HepG2 (cell line): Measurements from ENCODE around the gene SCAND1. TPM values are rescaled to one million over a fixed set of nuclear protein-coding genes. Genes with fewer than 3 reads are reported as not detected.

ENCODE experiments used
- AGO1 ChIP-seq: fragments of 200-400 bp; formaldehyde crosslinking; IDR thresholded peaks from 2 replicates; pipeline ENCODE4 v1.6.1; 2017; ENCODE audit warnings: mild to moderate bottlenecking, low read depth, low read length, moderate library complexity; ENCODE audit not compliant: poor library complexity, severe bottlenecking
- CEBPG ChIP-seq: IDR thresholded peaks from 2 replicates; pipeline ENCODE4 v1.6.1; 2016
- CHD2 ChIP-seq: IDR thresholded peaks from 2 replicates; pipeline ENCODE4 v1.6.1; 2011; ENCODE audit warnings: low read depth, low read length, improper control_type of control experiment
- HDAC1 ChIP-seq: sonication (generic); formaldehyde crosslinking; IDR thresholded peaks from 2 replicates; pipeline ENCODE4 v1.5.1; 2020; ENCODE audit warnings: mild to moderate bottlenecking, missing genetic modification reagents
- HNF4A ChIP-seq: sonication (generic); formaldehyde crosslinking; IDR thresholded peaks from 2 replicates; pipeline ENCODE4 v1.4.0; 2020; ENCODE audit warnings: missing genetic modification reagents
- ISX ChIP-seq: sonication (generic); formaldehyde crosslinking; conservative IDR thresholded peaks from 2 replicates; pipeline ENCODE4 v1.5.0; 2020; ENCODE audit warnings: missing genetic modification reagents
- KDM4B ChIP-seq: sonication (generic); formaldehyde crosslinking; IDR thresholded peaks from 2 replicates; pipeline ENCODE4 v1.4.0; 2020; ENCODE audit warnings: missing genetic modification reagents
- NONO ChIP-seq, 2 experiments: fragments of 450-650 bp in 1 of 2; sonication (generic) in 1 of 2; formaldehyde crosslinking in 1 of 2; IDR thresholded peaks in 1 of 2; conservative IDR thresholded peaks in 1 of 2; 2 replicates each; pipeline versions ENCODE4 v1.6.1 to v1.8.0; 2017 to 2022; ENCODE audit warnings: mild to moderate bottlenecking in 1 of 2, missing genetic modification reagents in 1 of 2, moderate library complexity in 1 of 2
- NRL ChIP-seq: sonication (generic); formaldehyde crosslinking; IDR thresholded peaks from 2 replicates; pipeline ENCODE4 v1.5.0; 2020; ENCODE audit warnings: missing genetic modification reagents, mild to moderate bottlenecking, moderate library complexity, borderline replicate concordance
- POGZ ChIP-seq: sonication (generic); formaldehyde crosslinking; IDR thresholded peaks from 2 replicates; pipeline ENCODE4 v1.4.0; 2020; ENCODE audit warnings: mild to moderate bottlenecking, missing genetic modification reagents
- SETDB1 ChIP-seq: sonication (generic); formaldehyde crosslinking; IDR thresholded peaks from 2 replicates; pipeline ENCODE4 v1.5.1; 2020; ENCODE audit warnings: missing genetic modification reagents, mild to moderate bottlenecking, borderline replicate concordance
- ZBTB25 ChIP-seq: IDR thresholded peaks from 2 replicates; pipeline ENCODE4 v1.6.1; 2018; ENCODE audit warnings: missing genetic modification reagents
- ZBTB37 ChIP-seq: sonication (generic); formaldehyde crosslinking; IDR thresholded peaks from 2 replicates; pipeline ENCODE4 v1.4.0; 2020; ENCODE audit warnings: mild to moderate bottlenecking, missing genetic modification reagents
- ZNF143 ChIP-seq: sonication (generic); formaldehyde crosslinking; IDR thresholded peaks from 2 replicates; pipeline ENCODE4 v1.4.0; 2020; ENCODE audit warnings: missing genetic modification reagents
- ZNF205 ChIP-seq: IDR thresholded peaks from 2 replicates; pipeline ENCODE4 v1.6.1; 2018; ENCODE audit warnings: missing biosample characterization, missing genetic modification reagents
- ZNF235 ChIP-seq: sonication (generic); formaldehyde crosslinking; IDR thresholded peaks from 2 replicates; pipeline ENCODE4 v1.8.1; 2023; ENCODE audit warnings: mild to moderate bottlenecking, missing genetic modification reagents, borderline replicate concordance
- ZNF496 ChIP-seq: sonication (generic); formaldehyde crosslinking; IDR thresholded peaks from 2 replicates; pipeline ENCODE4 v1.8.1; 2023; ENCODE audit warnings: mild to moderate bottlenecking, moderate library complexity, missing genetic modification reagents; ENCODE audit not compliant: insufficient replicate concordance
- ZNF569 ChIP-seq: sonication (generic); formaldehyde crosslinking; IDR thresholded peaks from 2 replicates; pipeline ENCODE4 v1.5.0; 2020; ENCODE audit warnings: mild to moderate bottlenecking, missing genetic modification reagents, moderate library complexity, borderline replicate concordance
- ZNF644 ChIP-seq: IDR thresholded peaks from 2 replicates; pipeline ENCODE4 v1.6.1; 2016; ENCODE audit warnings: low read depth
- ZNF782 ChIP-seq: sonication (generic); formaldehyde crosslinking; IDR thresholded peaks from 2 replicates; pipeline ENCODE4 v1.4.0; 2020; ENCODE audit warnings: missing genetic modification reagents, mild to moderate bottlenecking, borderline replicate concordance
- polyA plus RNA-seq, 8 experiments: library from polyadenylated mRNA; depleted of rRNA in 3 of 8; stranded (reverse) in 7 of 8; unstranded in 1 of 8; fragments of >200 nt; fragmentation: Illumina TruSeq in 4 of 8; extraction: Trizol in 4 of 8; gene quantifications; 2 replicates each; pipeline versions ENCODE4 v1.2.1 to v1.2.3, GENCODE V29; 2011 to 2016; ENCODE audit warnings: low read depth in 4 of 8, missing spikeins in 1 of 8, mixed read lengths in 1 of 8; ENCODE audit not compliant: insufficient read depth in 1 of 8
- total RNA-seq, 5 experiments: library from RNA; depleted of rRNA; stranded (reverse); fragments of >200 nt; fragmentation: Illumina TruSeq; extraction: Trizol; gene quantifications; 2 replicates each; pipeline ENCODE4 v1.2.3, GENCODE V29; 2016; ENCODE audit warnings: low read depth in 1 of 5
- TF ChIP-seq, protein P1 (sequence below): sonication (generic); formaldehyde crosslinking; IDR thresholded peaks from 2 replicates; pipeline ENCODE4 v1.4.0; 2020; ENCODE audit warnings: missing genetic modification reagents, borderline replicate concordance

The SCAND1 gene
- total and polyA plus RNA-seq, 2 of the 13 experiments (the other 11 are each of a cell fraction or from before 2014, with no cell fraction given) = 19.3 to 109 TPM

DNA sequence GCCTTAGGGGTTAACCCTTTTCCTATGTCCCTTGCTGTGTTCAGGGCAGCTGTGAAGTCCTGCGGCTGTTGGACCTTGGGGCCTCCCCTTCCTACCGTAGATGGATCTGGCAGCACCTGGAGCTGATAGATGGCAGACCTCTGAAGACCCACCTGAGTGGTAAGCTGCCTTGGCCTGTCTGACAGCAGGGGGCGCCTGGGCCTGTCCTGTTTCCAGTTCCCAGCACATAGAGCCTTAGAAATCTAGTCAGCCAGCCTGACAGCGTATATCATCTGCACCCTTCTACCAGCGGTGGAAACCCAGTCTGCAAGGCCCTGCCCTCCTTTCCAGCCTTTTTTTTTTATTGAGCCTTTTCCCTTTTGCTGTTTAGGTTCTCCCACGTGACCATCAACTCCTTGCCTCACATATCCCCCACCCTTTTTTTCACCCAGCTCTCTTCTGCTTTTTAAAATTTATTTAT, 40.7 kb upstream of the SCAND1 start (continued):
- TF ChIP-seq ZNF782 (no peak), ZNF205 (CRISPR knock-in tag) (0 out of 2 replicates have a peak, but pooled peaks have one; percentile 61), KDM4B (peak; percentile 63; the same call in 1 of the 2 replicates), ZNF644 (peak; percentile 69; the same call in 1 of the 2 replicates), ISX (CRISPR knock-in tag) (no peak), ZBTB37 (CRISPR knock-in tag) (no peak), ZBTB25 (CRISPR knock-in tag) (peak; percentile 50; the same call in 1 of the 2 replicates), ZNF235 (peak; percentile 28; the same call in 1 of the 2 replicates), ZNF569 (CRISPR knock-in tag) (no peak), AGO1 (no peak), ZNF496 (CRISPR knock-in tag) (no peak), CHD2 (no peak), ZNF143 (CRISPR knock-in tag) (no peak), NRL (CRISPR knock-in tag) (peak; percentile 83; the same call in 1 of the 2 replicates), POGZ (no peak), NONO (IDR thresholded peaks at IDR 0.05) (no peak), NONO (CRISPR knock-in tag; conservative IDR thresholded peaks at IDR 0.05) (0 out of 2 replicates have a peak, but pooled peaks have one; percentile 33), CEBPG (CRISPR knock-in tag) (0 out of 2 replicates have a peak, but pooled peaks have one; percentile 15), SETDB1 (CRISPR knock-in tag) (no peak), HDAC1 (no peak), HNF4A (CRISPR knock-in tag) (no peak)
- TF ChIP-seq, protein P1, sequence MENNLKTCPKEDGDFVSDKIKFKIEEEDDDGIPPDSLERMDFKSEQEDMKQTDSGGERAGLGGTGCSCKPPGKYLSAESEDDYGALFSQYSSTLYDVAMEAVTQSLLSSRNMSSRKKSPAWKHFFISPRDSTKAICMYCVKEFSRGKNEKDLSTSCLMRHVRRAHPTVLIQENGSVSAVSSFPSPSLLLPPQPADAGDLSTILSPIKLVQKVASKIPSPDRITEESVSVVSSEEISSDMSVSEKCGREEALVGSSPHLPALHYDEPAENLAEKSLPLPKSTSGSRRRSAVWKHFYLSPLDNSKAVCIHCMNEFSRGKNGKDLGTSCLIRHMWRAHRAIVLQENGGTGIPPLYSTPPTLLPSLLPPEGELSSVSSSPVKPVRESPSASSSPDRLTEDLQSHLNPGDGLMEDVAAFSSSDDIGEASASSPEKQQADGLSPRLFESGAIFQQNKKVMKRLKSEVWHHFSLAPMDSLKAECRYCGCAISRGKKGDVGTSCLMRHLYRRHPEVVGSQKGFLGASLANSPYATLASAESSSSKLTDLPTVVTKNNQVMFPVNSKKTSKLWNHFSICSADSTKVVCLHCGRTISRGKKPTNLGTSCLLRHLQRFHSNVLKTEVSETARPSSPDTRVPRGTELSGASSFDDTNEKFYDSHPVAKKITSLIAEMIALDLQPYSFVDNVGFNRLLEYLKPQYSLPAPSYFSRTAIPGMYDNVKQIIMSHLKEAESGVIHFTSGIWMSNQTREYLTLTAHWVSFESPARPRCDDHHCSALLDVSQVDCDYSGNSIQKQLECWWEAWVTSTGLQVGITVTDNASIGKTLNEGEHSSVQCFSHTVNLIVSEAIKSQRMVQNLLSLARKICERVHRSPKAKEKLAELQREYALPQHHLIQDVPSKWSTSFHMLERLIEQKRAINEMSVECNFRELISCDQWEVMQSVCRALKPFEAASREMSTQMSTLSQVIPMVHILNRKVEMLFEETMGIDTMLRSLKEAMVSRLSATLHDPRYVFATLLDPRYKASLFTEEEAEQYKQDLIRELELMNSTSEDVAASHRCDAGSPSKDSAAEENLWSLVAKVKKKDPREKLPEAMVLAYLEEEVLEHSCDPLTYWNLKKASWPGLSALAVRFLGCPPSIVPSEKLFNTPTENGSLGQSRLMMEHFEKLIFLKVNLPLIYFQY (CRISPR knock-in tag) = 0 out of 2 replicates have a peak, but pooled peaks have one; percentile 58
